ENCODE measurements around the gene LANCL2. TPM values are rescaled to one million over a fixed set of nuclear protein-coding genes. Genes with fewer than 3 reads are reported as not detected.
"Not testable (repeated sequence)": the region's sequence is repeated elsewhere in the genome, so short reads cannot be mapped to it uniquely, and the experiment has no call there.

Gene LANCL2
- total RNA-seq, 1 donor from 2014 or later, result 24.1 TPM

DNA sequence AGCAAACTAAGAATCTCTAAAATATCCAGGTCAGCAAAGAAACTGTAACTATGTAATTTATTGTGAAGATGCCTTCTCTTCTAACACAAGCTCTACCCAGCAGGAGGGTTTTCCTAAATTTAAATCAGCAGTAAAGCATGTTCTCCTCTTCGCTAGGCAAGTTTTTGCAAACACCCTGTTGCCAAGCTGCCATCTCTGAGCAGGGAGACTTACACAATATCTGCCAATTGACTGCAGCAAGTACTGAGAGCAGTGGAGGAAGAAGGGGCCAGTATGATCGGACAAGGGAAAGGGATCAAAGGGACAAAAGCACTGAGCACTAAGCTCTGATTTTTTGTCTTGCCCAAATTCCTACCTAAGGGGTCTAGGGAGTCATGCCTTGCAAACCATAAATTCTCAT, 16.0 kb upstream of the LANCL2 start:
- H3K9me3 Mint-ChIP-seq (ENCODE audit: unreplicated experiment), result peaks cover 2% of the 10 kb centered on the region
- H3K27ac Mint-ChIP-seq (ENCODE audit: unreplicated experiment), result no peak overlapping the region

DNA sequence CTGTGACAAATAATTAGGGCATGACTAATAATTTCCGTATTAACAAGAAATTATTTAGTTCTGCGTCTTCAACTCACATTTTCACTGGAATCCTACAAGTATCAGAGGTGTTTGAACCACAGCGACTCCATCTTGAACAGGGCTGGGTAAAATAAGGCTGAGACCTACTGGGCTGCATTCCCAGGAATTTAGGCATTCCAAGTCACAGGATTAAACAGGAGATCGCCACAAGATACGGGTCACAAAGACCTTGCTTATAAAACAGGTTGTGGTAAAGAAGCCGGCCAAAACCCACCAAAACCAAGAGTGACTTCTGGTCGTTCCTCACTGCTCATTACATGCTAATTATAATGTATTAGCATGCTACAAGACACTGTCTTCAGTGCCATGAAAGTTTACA, 14.9 kb upstream of the LANCL2 start:
- TF ChIP-seq, protein P1, sequence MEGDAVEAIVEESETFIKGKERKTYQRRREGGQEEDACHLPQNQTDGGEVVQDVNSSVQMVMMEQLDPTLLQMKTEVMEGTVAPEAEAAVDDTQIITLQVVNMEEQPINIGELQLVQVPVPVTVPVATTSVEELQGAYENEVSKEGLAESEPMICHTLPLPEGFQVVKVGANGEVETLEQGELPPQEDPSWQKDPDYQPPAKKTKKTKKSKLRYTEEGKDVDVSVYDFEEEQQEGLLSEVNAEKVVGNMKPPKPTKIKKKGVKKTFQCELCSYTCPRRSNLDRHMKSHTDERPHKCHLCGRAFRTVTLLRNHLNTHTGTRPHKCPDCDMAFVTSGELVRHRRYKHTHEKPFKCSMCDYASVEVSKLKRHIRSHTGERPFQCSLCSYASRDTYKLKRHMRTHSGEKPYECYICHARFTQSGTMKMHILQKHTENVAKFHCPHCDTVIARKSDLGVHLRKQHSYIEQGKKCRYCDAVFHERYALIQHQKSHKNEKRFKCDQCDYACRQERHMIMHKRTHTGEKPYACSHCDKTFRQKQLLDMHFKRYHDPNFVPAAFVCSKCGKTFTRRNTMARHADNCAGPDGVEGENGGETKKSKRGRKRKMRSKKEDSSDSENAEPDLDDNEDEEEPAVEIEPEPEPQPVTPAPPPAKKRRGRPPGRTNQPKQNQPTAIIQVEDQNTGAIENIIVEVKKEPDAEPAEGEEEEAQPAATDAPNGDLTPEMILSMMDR (IDR thresholded peaks at IDR 0.05; ENCODE audit: partially characterized antibody, unreplicated experiment), result no peak

More for the DNA sequence above, 16.0 kb upstream of the LANCL2 start:
- TF ChIP-seq, protein P1 (IDR thresholded peaks at IDR 0.05; ENCODE audit: partially characterized antibody, unreplicated experiment), result no peak
- H3K36me3 Mint-ChIP-seq (ENCODE audit: unreplicated experiment), result no peaks in the 10 kb centered on the region
- H3K4me1 Mint-ChIP-seq (ENCODE audit: low read depth, unreplicated experiment), result no peaks in the 10 kb centered on the region
- DNase-seq, result no peak
- H3K27me3 Mint-ChIP-seq (ENCODE audit: unreplicated experiment), result no peaks in the 10 kb centered on the region
- H3K4me3 Mint-ChIP-seq (ENCODE audit: unreplicated experiment), result no peak overlapping the region

DNA sequence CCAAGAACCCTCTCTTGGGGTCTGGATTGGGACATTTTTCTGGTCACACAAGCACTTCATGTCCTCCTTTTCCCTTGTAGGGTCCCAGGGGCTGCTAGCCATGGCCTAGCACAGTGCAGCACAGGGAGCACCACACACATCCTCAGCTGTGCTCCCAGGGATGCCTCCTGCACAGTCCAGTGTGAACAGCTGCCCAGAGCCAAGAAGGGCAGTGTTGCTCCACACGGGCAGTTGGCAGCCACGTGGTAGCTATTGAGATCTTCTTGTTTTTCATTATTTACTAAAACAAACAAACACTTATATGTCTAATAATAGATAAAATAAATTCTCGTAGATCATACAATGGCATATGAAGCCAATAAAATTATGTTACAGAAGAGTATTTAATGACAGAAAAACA, 13.9 kb upstream of the LANCL2 start:
- H3K36me3 Mint-ChIP-seq (ENCODE audit: unreplicated experiment), result no peaks in the 10 kb centered on the region
- H3K27me3 Mint-ChIP-seq (ENCODE audit: unreplicated experiment), result no peaks in the 10 kb centered on the region
- no peaks in the 10 kb centered on the region for H3K9me3 Mint-ChIP-seq (ENCODE audit: unreplicated experiment)
- no peak for DNase-seq
- H3K4me1 Mint-ChIP-seq (ENCODE audit: low read depth, unreplicated experiment), result no peaks in the 10 kb centered on the region
- H3K4me3 Mint-ChIP-seq (ENCODE audit: unreplicated experiment), result no peak overlapping the region
- TF ChIP-seq, protein P1 (IDR thresholded peaks at IDR 0.05; ENCODE audit: partially characterized antibody, unreplicated experiment), result no peak
- no peak overlapping the region for H3K27ac Mint-ChIP-seq (ENCODE audit: unreplicated experiment)

More for the DNA sequence above, 14.9 kb upstream of the LANCL2 start:
- no peak overlapping the region for H3K4me3 Mint-ChIP-seq (ENCODE audit: unreplicated experiment)
- H3K27ac Mint-ChIP-seq (ENCODE audit: unreplicated experiment), result no peak overlapping the region
- no peaks in the 10 kb centered on the region for H3K36me3 Mint-ChIP-seq (ENCODE audit: unreplicated experiment)
- DNase-seq, result no peak
- no peaks in the 10 kb centered on the region for H3K27me3 Mint-ChIP-seq (ENCODE audit: unreplicated experiment)
- H3K4me1 Mint-ChIP-seq (ENCODE audit: low read depth, unreplicated experiment), result no peaks in the 10 kb centered on the region
- H3K9me3 Mint-ChIP-seq (ENCODE audit: unreplicated experiment), result peaks cover 2% of the 10 kb centered on the region

DNA sequence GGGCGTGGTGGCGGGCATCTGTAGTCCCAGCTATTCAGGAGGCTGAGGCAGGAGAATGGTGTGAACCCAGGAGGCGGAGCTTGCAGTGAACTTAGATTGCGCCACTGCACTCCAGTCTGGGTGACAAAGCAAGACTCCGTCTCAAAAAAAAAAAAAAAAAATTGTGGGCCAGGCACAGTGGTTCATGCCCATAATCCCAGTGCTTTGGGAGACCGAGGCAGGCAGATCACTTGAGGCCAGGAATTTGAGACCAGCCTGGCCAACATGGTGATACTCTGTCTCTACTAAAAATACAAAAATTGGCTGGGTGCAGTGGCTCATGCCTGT, 12.2 kb upstream of the LANCL2 start:
- H3K36me3 Mint-ChIP-seq (ENCODE audit: unreplicated experiment); H3K9me3 Mint-ChIP-seq (ENCODE audit: unreplicated experiment); H3K4me1 Mint-ChIP-seq (ENCODE audit: low read depth, unreplicated experiment); H3K27me3 Mint-ChIP-seq (ENCODE audit: unreplicated experiment); H3K27ac Mint-ChIP-seq (ENCODE audit: unreplicated experiment); H3K4me3 Mint-ChIP-seq (ENCODE audit: unreplicated experiment); DNase-seq: not testable (repeated sequence)

DNA sequence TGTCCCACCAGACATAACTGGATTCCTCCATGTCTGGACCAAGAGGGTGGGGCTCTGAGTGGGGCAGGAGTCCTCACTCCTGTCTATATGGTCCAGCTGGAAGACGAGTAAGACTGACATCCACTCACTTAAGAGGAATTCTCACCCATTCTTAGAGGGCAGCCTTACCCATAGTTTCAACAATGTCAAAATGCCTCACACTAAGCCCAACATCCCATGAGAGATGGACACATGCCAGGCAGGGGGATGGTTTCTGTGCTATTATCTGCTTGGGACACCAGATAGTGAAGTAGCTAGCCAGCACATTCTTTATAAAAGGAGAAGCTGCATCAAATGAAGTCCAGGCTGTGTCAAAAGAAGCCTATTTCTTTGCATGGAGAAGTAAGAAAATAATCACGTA, 4.7 kb upstream of the LANCL2 start:
- Mint-ChIP-seq H3K9me3 (ENCODE audit: unreplicated experiment) (peaks cover 10% of the 10 kb centered on the region), H3K27ac (ENCODE audit: unreplicated experiment) (no peak overlapping the region), H3K4me1 (ENCODE audit: low read depth, unreplicated experiment) (peaks cover 6% of the 10 kb centered on the region), H3K4me3 (ENCODE audit: unreplicated experiment) (no peak overlapping the region), H3K36me3 (ENCODE audit: unreplicated experiment) (no peaks in the 10 kb centered on the region), H3K27me3 (ENCODE audit: unreplicated experiment) (peaks cover 11% of the 10 kb centered on the region)
- TF ChIP-seq, protein P1 (IDR thresholded peaks at IDR 0.05; ENCODE audit: partially characterized antibody, unreplicated experiment), result no peak
- DNase-seq, result no peak

DNA sequence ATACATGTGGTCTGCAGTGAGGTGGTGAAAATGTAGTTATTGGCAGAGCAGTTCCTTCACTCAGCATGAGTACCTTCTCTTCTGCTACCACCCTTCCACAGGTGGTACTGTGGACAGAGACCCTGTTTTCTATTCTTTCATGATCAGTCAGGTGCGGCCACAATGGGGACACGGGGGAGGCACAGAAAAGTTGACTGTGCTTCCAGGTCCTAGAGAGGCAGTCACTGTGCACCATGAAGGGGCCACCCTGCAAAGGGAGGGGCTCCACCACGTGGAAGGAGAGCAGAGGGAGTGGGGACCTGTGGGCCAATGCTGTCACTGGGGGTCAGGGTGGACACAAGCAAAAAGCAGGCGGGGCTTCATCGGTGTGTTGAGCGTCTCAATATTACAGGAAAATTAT, 3.6 kb upstream of the LANCL2 start:
- DNase-seq, result no peak
- TF ChIP-seq, protein P1 (IDR thresholded peaks at IDR 0.05; ENCODE audit: partially characterized antibody, unreplicated experiment), result no peak
- no peak overlapping the region for H3K27ac Mint-ChIP-seq (ENCODE audit: unreplicated experiment)

More for the DNA sequence above, 3.6 kb upstream of the LANCL2 start:
- H3K4me3 Mint-ChIP-seq (ENCODE audit: unreplicated experiment), result no peak overlapping the region
- H3K4me1 Mint-ChIP-seq (ENCODE audit: low read depth, unreplicated experiment), result peaks cover 6% of the 10 kb centered on the region
- H3K27me3 Mint-ChIP-seq (ENCODE audit: unreplicated experiment), result peaks cover 13% of the 10 kb centered on the region
- no peaks in the 10 kb centered on the region for H3K36me3 Mint-ChIP-seq (ENCODE audit: unreplicated experiment)
- H3K9me3 Mint-ChIP-seq (ENCODE audit: unreplicated experiment), result peaks cover 13% of the 10 kb centered on the region
